Measurements from ENCODE around the gene KXD1.
A peak's percentile ranks its signal among the peaks of the same experiment; 100 is the strongest.
"Not testable (repeated sequence)": the region's sequence is repeated elsewhere in the genome, so short reads cannot be mapped to it uniquely, and the experiment has no call there.

KXD1 gene

GRCh38 chr19:18533058-18533457 lies 24.6 kb upstream of the KXD1 start:
- DNase-seq: no peak

- no peak for DNase-seq
Observed at GRCh38 chr19:18536475-18536874, 21.2 kb upstream of the KXD1 start.

GRCh38 chr19:18537431-18537830 lies 20.2 kb upstream of the KXD1 start:
- no peak for DNase-seq

GRCh38 chr19:18538115-18538514 lies 19.6 kb upstream of the KXD1 start:
- no peak for DNase-seq

GRCh38 chr19:18539372-18539771 lies 18.3 kb upstream of the KXD1 start:
- no peak for DNase-seq

- DNase-seq: not testable (repeated sequence)
Observed at GRCh38 chr19:18540200-18540599, 17.5 kb upstream of the KXD1 start.

GRCh38 chr19:18541258-18541991 lies 16.2 kb upstream of the KXD1 start:
- DNase-seq: peak in 3 of 51 donors; percentile 5 to 63 (median 7)

GRCh38 chr19:18541992-18542940 lies 15.4 kb upstream of the KXD1 start:
- peak in 5 of 51 donors; percentile 31 to 62 (median 39) for DNase-seq

- peak; percentile 22 to 95 (median 86) for DNase-seq
Observed at GRCh38 chr19:18542941-18543813, 14.5 kb upstream of the KXD1 start, which contains the start of gene FKBP8. Gene FKBP8 (minus strand): TSS chr19:18543573. CDS start chr19:18541970, 1,603 bp downstream.

- DNase-seq: peak in 18 of 51 donors; percentile 3 to 40 (median 22)
Observed at GRCh38 chr19:18543814-18544475, 13.7 kb upstream of the KXD1 start.

GRCh38 chr19:18551631-18552030 lies 6.0 kb upstream of the KXD1 start:
- no peak for DNase-seq

- peak in 1 of 51 donors; percentile 18 for DNase-seq
Observed at GRCh38 chr19:18558202-18558555, 509 bp downstream of the KXD1 start.

GRCh38 chr19:18558604-18559003 lies 934 bp downstream of the KXD1 start:
- no peak for DNase-seq

GRCh38 chr19:18559685-18560084 lies 2.0 kb downstream of the KXD1 start:
- DNase-seq: no peak

- no peak for DNase-seq
Observed at GRCh38 chr19:18562086-18562485, 4.4 kb downstream of the KXD1 start.

GRCh38 chr19:18566953-18567352 lies 9.3 kb downstream of the KXD1 start:
- DNase-seq: no peak

GRCh38 chr19:18568367-18568766 lies 10.7 kb downstream of the KXD1 start:
- DNase-seq: no peak

GRCh38 chr19:18571564-18572344 lies 14.1 kb downstream of the KXD1 start, which contains the start of gene UBA52:
Gene UBA52 (plus strand): TSS chr19:18571857. CDS start chr19:18573301, 1,444 bp downstream.
- DNase-seq: peak; percentile 43 to 99 (median 96)

- no peak for DNase-seq
Observed at GRCh38 chr19:18574691-18575291, 17.1 kb downstream of the KXD1 start.

All from hypothalamus (tissue), 51 donors.